Activated CD8-positive, alpha-beta memory T cell treated with anti-CD3 and anti-CD28 coated beads, Interleukin-2, amount 50 U/mL, for 1 hour (primary cell): Measurements from ENCODE around the gene PANX3.

ENCODE experiments used
- DNase-seq: peaks from one replicate; pipeline ENCODE4 v3.0.0-alpha.2; 2020; ENCODE audit errors: extremely low read depth

Gene PANX3

GRCh38 chr11:124658986-124659385, 47.8 kb downstream of the PANX3 start:
- DNase-seq, result no peak

- DNase-seq, result no peak
Measured at GRCh38 chr11:124661553-124661952, 50.3 kb downstream of the PANX3 start.

- no peak for DNase-seq
Measured at GRCh38 chr11:124662106-124662505, 50.9 kb downstream of the PANX3 start.

GRCh38 chr11:124663861-124664260, 52.6 kb downstream of the PANX3 start:
- no peak for DNase-seq

- DNase-seq, result no peak
Measured at GRCh38 chr11:124667601-124668000, 56.4 kb downstream of the PANX3 start.

- DNase-seq, result no peak
Measured at GRCh38 chr11:124669193-124669592, 58.0 kb downstream of the PANX3 start.
